Stimulated activated CD4-positive, alpha-beta T cell treated with anti-CD3 and anti-CD28 coated beads, Interleukin-15, amount 100 ng/mL, for 1 hour (primary cell): ENCODE data around the gene HSD17B2.
"Not testable (repeated sequence)": the region's sequence is repeated elsewhere in the genome, so short reads cannot be mapped to it uniquely, and the experiment has no call there.

Source experiments
- DNase-seq, 2 donors: peaks; one replicate each; pipeline ENCODE4 v3.0.0-alpha.2; 2020; ENCODE audit warnings: low read depth in 1 of 2, low spot score in 1 of 2

HSD17B2 gene, protein sequence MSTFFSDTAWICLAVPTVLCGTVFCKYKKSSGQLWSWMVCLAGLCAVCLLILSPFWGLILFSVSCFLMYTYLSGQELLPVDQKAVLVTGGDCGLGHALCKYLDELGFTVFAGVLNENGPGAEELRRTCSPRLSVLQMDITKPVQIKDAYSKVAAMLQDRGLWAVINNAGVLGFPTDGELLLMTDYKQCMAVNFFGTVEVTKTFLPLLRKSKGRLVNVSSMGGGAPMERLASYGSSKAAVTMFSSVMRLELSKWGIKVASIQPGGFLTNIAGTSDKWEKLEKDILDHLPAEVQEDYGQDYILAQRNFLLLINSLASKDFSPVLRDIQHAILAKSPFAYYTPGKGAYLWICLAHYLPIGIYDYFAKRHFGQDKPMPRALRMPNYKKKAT

DNA sequence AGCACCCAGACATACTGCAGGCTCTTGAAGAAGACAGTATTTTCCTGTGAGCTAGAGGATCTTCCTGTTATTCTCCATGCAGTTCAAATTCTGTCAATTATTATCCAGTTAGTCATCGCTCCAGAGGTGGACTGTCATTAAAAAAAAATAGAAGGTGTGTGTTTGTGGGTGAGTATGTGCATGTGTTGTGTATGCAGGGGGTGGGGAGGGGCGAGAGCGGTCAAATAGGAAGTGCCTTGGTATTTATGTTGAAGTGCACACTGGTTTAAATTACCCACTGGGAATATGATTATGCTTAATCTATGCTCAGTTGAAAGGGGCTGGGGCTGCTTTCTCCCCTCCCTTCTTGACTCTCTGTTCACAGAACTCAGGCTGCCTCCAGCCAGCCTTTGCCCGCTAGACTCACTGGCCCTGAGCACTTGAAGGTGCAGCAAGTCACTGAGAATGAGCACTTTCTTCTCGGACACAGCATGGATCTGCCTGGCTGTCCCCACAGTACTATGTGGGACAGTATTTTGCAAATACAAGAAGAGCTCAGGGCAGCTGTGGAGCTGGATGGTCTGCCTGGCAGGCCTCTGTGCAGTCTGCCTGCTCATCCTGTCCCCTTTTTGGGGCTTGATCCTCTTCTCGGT lies at the start of gene HSD17B2:
HSD17B2 (plus strand) TSS at position 273 of the 632 bp plus-strand sequence; CDS start at position 445, 172 bp downstream.
- no peak for DNase-seq

GRCh38 chr16:81987121-81987520 lies 47.9 kb upstream of the HSD17B2 start:
- DNase-seq: no peak

DNA sequence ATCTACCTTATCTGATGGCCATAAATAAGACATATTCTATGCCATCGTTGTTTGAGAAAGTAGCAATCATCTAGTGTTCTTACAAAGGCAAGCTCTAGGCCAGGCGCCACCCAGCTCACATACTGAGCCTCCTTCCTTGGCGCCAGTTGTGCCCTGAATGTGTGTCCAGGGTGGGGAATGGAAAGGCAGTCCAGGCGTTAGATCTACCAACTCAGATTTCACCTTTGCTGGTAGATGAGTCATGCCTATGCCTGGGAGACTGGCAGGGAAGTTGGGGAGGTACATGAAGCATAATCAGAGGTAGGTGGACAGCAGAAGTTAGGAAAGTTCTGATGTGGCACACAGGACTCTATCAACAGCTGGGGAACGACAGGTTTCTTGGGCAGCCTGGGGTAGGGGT lies 47.3 kb upstream of the HSD17B2 start:
- DNase-seq: no peak

- no peak for DNase-seq
These were observed 42.2 kb upstream of the HSD17B2 start for GRCh38 chr16:81992859-81993258.

- DNase-seq: no peak
These were observed 40.6 kb upstream of the HSD17B2 start for GRCh38 chr16:81994485-81994884.

- DNase-seq: no peak
These were observed 39.4 kb upstream of the HSD17B2 start for GRCh38 chr16:81995651-81996050.

GRCh38 chr16:81996664-81997509 lies 38.2 kb upstream of the HSD17B2 start:
- no peak for DNase-seq

DNA sequence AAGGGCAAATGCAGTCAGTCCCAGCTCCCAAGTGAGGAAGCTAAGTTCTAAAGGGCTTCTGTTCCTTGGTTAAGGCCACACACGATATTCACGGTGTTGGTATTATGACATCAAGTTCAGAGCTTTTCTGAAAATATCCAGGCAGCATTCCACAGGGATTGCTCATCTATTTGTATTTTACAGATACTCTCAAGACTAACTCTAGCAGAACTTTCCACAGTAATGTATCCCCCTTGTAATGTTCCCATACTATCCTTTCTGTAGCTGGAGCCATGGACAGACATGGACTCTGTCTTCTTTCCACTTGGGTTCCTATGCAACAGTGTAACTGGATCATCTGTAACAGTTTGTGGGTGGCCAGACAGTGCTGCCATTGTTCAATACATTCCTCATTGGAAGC lies 37.3 kb upstream of the HSD17B2 start:
- DNase-seq: no peak

GRCh38 chr16:82002831-82003230 lies 32.2 kb upstream of the HSD17B2 start:
- no peak for DNase-seq

GRCh38 chr16:82004601-82005000 lies 30.5 kb upstream of the HSD17B2 start:
- no peak for DNase-seq

DNA sequence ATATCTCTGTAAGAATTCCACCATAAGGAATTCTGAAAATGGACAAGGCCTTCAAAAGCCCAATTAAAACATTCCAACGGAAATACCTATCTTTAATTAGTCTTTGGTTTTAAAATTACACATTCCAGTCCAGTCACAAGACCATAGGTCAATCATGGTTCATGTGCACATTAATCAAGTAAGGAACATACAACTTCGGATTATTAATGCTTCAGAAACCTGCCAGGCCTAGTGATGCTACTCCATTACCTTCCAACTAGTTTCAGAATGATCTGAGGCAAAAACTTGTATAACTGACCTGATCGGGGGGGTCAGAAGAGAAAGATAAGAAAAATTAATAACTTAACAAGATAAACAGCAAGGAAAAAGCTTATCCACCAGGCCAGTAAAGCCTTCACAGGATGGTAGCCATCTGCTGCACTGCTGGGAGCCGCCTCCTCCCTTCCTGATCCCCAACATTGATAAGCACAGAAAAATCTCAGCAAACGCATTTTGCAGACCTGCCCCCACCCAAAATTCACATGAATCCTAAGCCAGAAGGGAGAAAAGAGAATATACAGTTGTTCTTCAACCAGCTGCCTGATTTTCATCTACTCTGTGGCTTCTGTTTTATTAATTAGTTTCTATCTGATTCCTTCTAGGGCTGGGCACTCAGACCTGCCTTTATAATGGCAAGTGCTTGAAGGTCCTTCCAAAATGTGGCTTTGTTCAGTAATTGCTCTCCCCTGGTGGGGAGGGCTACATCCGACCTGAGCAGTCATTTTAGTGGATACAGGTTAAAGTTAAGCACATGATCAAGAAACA lies 29.8 kb upstream of the HSD17B2 start:
- no peak for DNase-seq

DNA sequence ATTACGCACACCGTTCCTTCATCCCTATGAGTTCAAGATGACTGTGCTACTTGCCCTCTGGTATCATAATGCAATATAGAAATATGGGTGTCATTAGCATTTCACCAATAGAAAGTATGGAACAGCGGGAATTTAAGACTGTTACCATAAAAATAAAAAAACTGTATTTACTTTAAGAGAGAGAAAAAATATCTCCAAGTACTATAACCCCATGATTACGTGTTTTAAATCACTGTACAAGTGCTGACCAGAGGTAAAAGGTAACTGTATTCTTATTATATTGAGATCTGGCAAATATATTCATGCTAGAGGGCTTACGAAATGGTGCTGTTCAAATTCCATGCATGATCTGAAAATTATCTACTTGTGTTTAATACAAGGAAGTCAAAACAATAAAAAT lies 29.0 kb upstream of the HSD17B2 start:
- DNase-seq: no peak

DNA sequence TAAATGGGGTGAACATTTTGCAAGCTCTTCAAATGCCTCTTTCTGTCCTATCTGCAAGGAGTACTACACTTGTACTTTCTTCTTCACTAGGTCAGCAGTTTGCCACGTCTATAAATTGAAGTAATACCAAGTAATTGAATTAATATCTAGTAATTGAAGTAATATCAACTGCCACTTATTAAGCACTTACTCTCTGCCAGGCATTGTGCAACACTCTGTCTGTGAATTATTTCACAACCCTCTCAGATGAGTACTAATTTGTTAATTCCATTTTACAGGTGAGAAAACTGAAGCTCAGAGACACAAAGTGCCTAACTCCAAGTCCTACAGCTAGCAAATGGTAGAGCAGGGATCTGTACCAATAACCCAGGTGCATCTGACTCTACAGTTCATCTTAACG lies 27.9 kb upstream of the HSD17B2 start:
- no peak for DNase-seq

- DNase-seq: no peak
These were observed 26.0 kb upstream of the HSD17B2 start for GRCh38 chr16:82008957-82009592.

DNA sequence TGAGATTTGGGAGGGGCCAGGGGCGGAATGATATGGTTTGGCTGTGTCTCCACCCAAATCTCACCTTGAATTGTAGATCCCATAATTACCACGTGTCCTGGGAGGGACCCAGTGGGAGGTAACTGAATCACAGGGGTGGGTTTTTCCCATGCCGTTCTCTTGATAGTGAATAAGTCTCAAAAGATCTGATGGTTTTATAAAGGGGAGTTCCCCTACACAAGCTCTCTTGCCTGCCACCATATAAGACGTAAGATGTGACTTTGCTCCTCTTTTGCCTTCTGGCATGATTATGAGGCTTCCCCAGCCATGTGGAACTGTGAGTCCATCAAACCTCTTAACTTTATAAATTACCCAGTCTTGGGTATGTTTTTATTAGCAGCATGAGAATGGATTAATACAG lies 25.3 kb upstream of the HSD17B2 start:
- DNase-seq: not testable (repeated sequence)

DNA sequence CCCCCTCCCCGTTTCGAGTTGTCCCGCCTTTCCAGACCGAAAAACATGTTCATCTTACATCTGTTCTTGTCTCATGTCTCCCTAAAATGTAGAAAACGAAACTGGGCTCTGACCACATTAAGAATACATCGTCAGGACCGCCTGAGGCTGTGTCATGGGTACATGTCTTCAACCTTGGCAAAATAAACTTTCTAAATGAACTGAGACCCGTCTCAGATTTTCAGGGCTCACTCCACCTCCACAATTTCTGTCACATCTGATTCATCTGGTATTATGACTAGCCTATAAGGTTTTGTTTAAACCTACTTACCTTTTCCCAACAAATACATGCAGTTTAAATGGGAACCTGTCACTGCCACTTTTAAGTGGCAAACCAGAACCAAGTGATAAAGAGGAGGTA lies 24.4 kb upstream of the HSD17B2 start:
- DNase-seq: no peak

GRCh38 chr16:82011199-82011641 lies 23.8 kb upstream of the HSD17B2 start, which contains the start of gene SDR42E1:
TSS of gene SDR42E1 (minus strand) at chr16:82011470. CDS start at chr16:82000858, 10,612 bp downstream.
- peak; percentile 4 to 53 for DNase-seq

DNA sequence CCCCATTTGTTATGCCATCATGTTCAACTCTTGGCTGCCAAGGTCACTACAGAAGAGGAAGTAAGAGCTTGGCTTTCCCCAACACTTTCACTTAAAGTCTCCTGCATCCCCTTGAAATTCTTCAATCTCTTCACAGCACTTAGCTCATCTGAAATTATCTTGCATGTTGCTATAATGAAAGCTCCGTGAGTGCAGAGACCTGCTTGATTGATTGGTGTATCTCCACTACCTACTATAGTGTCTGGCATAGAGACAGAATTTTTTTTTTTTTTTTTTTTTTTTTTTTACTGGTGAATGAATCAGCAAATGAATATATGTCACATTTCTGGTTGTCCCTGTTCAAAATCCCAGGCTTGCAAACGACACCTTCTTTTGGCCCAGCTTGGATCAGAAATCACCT lies 21.9 kb upstream of the HSD17B2 start:
- DNase-seq: no peak

GRCh38 chr16:82016263-82016662 lies 18.8 kb upstream of the HSD17B2 start:
- no peak for DNase-seq

DNA sequence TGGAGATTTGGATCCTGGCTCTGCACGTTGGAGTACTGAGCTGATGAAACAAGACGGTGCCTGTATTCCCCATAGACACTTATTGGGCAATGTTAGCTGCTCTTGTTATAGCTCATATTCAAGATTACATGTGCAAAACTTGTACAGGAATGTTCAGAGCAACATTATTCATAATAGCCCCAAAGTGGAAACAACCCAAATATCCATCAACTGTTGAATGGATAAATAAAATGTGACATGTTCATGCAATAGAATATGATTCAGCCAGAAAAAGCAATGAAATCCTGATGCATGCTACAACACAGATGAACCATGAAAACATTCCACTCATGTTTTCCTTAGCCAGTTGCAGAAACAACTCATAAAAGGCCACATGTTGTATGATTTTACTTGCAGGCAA lies 18.1 kb upstream of the HSD17B2 start:
- DNase-seq: no peak
